Stimulated activated naive CD8-positive, alpha-beta T cell treated with anti-CD3 and anti-CD28 coated beads, Interleukin-15, Interleukin-2, amounts not matched to agents 100 ng/mL and 50 ng/mL, for 24 hours (primary cell): ENCODE measurements around the gene HEG1.
A peak's percentile ranks its signal among the peaks of the same experiment; 100 is the strongest.

Experiments
- H3K27ac Mint-ChIP-seq: one replicate; pipeline ENCODE4 v1.8.0; 2021; ENCODE audit warnings: mild to moderate bottlenecking, mixed read lengths
- H3K27me3 Mint-ChIP-seq: one replicate; pipeline ENCODE4 v1.8.0; 2021; ENCODE audit warnings: mixed read lengths
- H3K36me3 Mint-ChIP-seq: one replicate; pipeline ENCODE4 v1.8.0; 2021; ENCODE audit warnings: low read depth, mixed read lengths
- H3K4me1 Mint-ChIP-seq: one replicate; pipeline ENCODE4 v1.8.0; 2021; ENCODE audit warnings: low read depth, mixed read lengths
- H3K4me3 Mint-ChIP-seq: one replicate; pipeline ENCODE4 v1.8.0; 2021; ENCODE audit warnings: mild to moderate bottlenecking, mixed read lengths
- H3K9me3 Mint-ChIP-seq: one replicate; pipeline ENCODE4 v1.8.0; 2021; ENCODE audit warnings: mixed read lengths

The HEG1 gene

DNA sequence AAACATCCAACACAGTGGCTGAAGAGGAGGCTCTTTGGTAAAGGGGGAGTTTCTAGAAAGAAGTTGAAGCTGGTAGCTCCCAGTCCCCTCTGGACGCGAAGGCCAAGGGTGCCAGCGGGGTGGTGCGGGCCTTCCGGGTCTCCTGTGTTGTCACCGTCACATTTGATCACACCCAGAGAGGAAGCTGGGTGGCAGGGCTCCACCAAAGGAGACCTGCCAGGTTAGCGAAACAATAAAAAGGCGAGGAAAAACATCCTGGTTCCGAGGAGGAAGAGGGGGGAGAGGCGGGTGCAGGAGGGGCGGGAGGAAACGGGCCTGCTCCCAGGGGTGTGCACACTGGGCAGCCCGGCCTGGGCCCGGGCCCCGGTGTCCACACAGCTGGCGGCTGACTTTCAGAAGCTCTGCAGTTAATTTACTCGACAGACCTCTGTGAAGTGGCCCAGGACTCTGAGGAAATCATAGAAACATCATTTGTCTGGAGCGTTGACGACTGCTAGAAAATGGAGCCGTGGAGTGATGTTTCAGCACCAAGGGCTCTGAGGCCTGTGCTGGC is 12.1 kb downstream of the HEG1 start:
- H3K36me3 Mint-ChIP-seq, result peaks cover 9% of the 10 kb centered on the region
- H3K9me3 Mint-ChIP-seq, result no peaks in the 10 kb centered on the region
- H3K27ac Mint-ChIP-seq, result no peak overlapping the region
- H3K4me1 Mint-ChIP-seq, result peaks cover 11% of the 10 kb centered on the region
- H3K27me3 Mint-ChIP-seq, result no peaks in the 10 kb centered on the region
- no peak overlapping the region for H3K4me3 Mint-ChIP-seq

DNA sequence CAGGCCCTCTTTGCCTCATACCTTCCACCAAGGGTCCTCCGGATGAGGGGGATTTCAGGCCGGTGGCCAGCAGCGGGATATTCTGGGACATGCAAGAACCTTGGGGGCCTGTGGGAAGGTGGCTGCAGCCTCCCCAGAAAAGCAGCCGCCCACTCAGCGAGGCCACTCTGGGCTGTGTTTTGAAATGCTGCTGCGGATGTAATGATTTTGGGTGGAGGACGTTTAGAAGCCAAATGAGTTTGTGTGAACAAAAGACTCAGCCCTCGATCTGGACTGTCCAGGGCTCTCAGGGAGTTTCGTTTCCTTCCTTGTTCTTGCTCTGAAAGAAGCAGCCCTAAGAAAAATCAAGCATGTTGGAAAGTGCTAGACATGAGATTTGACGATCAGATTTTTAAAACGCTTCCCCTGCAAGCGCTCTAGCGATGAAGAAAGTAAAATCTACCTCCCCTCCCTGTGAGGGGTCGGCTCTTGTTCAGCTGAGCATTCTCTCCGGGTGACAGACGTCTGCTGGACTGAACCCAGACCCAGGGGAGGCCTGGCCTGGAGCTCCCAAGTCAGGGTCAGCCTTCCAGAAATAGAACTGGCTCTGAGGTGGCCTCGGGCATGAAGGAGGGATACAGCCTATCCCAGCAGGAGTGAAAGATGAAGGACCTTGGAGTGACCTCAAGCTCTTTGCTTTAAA is 12.9 kb downstream of the HEG1 start:
- Mint-ChIP-seq H3K27me3 (no peaks in the 10 kb centered on the region), H3K9me3 (no peaks in the 10 kb centered on the region), H3K4me1 (peaks cover 13% of the 10 kb centered on the region), H3K27ac (no peak overlapping the region), H3K4me3 (no peak overlapping the region), H3K36me3 (peaks cover 10% of the 10 kb centered on the region)

GRCh38 chr3:125039131-125040100 is 16.4 kb downstream of the HEG1 start:
- Mint-ChIP-seq H3K27ac (peak overlapping the region; percentile 4), H3K9me3 (peaks cover 13% of the 10 kb centered on the region), H3K36me3 (peaks cover 36% of the 10 kb centered on the region), H3K4me1 (peaks cover 35% of the 10 kb centered on the region), H3K27me3 (no peaks in the 10 kb centered on the region), H3K4me3 (no peak overlapping the region)

DNA sequence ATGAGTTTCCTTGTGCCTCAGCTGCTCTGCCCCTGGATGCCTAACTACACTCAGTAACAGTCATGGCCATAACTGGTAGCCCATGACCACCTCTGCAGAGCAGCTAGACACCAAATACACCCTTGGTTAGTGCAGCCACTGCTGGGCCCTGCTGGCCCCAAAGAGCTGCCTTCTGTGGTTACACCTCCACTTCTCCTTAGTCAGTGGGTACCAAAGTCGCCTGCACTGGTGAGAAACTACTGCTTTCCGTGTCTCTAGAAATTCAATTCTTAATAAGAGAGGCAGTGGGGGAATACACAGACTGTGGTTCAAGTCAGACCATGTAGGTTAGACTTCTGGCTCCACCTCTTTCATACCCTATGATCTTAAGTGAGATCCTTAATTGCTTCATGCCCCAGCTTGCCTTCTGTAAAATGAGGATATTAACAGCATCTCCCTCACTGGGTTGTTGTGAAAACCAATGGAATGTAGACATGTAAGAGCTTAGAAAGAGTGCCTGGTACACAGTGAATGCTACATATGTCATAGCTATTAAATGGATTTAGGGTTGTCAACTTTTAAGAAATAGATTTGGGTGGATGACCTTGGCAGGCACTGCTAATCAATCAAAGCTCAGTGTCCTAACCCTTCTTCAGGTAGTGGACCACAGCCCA is 18.2 kb downstream of the HEG1 start:
- no peak overlapping the region for H3K4me3 Mint-ChIP-seq
- peaks cover 13% of the 10 kb centered on the region for H3K9me3 Mint-ChIP-seq
- H3K4me1 Mint-ChIP-seq, result peaks cover 39% of the 10 kb centered on the region
- no peaks in the 10 kb centered on the region for H3K27me3 Mint-ChIP-seq
- H3K27ac Mint-ChIP-seq, result no peak overlapping the region
- peaks cover 39% of the 10 kb centered on the region for H3K36me3 Mint-ChIP-seq

DNA sequence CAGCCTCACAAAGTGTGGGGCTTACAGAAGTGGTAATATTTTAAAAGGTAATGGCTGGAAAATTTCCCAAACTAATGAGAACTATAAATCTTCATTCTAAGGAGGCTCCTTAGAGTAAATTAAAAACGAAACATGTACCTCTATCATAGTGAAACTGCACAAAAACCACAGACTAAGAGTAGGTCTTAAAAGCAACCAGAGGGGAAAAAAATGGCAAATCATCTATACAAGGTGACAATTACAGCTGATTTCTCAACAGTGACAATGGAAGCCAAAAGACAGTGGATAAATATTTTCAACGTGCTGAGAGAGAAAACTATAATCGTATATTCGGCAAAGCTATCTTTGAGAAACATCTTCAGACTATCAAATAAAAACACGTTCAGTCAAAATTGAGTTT is 20.6 kb downstream of the HEG1 start:
- Mint-ChIP-seq H3K4me1 (peaks cover 41% of the 10 kb centered on the region), H3K27me3 (no peaks in the 10 kb centered on the region), H3K36me3 (peaks cover 35% of the 10 kb centered on the region), H3K27ac (peak overlapping the region; percentile 22), H3K9me3 (peaks cover 13% of the 10 kb centered on the region), H3K4me3 (peak overlapping the region; percentile 42)

DNA sequence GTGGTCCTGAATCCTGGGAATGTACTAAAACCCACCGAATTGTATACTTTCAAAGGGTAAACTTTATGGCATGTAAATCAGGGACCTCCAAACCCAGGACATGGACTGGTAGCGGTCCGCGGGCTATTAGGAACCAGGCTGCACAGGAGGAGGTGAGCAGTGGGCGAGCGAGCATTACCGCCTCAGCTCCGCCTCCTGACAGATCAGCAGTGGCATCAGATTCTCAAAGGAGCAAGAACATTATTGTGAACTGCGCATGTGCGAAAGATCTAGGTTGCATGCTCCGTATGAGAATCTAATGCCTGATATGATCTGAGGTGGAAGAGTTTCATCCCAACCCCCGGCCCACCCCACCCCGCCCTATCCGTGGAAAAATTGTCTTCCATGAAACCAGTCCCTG is 22.2 kb downstream of the HEG1 start:
- peaks cover 32% of the 10 kb centered on the region for H3K36me3 Mint-ChIP-seq
- H3K4me1 Mint-ChIP-seq, result peaks cover 38% of the 10 kb centered on the region
- H3K27me3 Mint-ChIP-seq, result no peaks in the 10 kb centered on the region
- H3K27ac Mint-ChIP-seq, result no peak overlapping the region
- H3K9me3 Mint-ChIP-seq, result peaks cover 13% of the 10 kb centered on the region
- H3K4me3 Mint-ChIP-seq, result no peak overlapping the region

DNA sequence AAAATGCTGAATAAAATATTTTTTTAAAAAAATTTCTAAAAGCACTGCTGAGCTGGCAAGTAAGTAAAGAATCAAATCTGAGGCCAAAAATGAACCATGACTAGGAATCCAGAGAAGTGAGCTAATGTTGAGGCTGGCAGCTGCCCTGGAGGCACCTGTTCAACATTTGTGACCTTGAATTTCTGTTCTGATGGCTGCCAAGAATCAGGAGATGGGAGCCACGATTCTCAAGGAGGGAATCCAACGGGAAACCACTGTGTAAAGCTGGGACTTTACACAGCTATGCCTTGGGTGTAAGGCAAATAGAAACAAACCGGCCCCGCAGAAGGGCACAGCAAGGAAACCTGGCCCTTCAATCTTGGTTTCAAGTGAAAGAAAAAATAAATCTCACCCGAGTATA is 22.7 kb downstream of the HEG1 start:
- H3K36me3 Mint-ChIP-seq, result peaks cover 37% of the 10 kb centered on the region
- no peak overlapping the region for H3K4me3 Mint-ChIP-seq
- no peak overlapping the region for H3K27ac Mint-ChIP-seq
- no peaks in the 10 kb centered on the region for H3K27me3 Mint-ChIP-seq
- peaks cover 13% of the 10 kb centered on the region for H3K9me3 Mint-ChIP-seq
- H3K4me1 Mint-ChIP-seq, result peaks cover 34% of the 10 kb centered on the region

GRCh38 chr3:125032683-125033082 is 23.1 kb downstream of the HEG1 start:
- Mint-ChIP-seq H3K36me3 (peaks cover 38% of the 10 kb centered on the region), H3K4me3 (no peak overlapping the region), H3K4me1 (peaks cover 30% of the 10 kb centered on the region), H3K9me3 (peaks cover 13% of the 10 kb centered on the region), H3K27ac (no peak overlapping the region), H3K27me3 (no peaks in the 10 kb centered on the region)

DNA sequence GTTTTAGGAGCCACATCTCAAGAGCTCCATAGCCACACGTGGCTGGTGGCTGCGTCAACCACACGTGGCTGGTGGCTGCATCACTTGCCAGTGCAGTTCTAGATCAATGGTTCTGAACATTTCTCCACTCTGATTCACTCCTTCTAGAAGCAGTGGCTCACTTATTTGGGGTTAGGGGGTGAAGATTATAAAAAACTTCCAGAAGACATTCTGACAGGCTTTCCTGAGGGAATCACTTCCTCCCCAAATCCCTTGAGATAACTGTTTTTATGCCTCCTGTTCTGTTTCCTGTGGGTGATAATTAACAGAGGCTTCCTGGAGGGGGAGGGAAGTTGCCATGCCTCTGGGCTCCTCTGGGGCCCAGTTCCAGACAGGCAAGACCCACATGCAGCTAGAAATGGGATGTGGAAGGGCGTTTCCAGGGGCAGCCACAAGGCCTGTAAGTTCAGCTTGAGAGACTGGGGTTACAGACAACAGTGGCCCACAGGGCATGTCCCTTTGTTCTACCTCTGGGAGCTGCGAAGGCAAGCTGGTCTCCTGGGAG is 23.6 kb downstream of the HEG1 start:
- H3K4me1 Mint-ChIP-seq, result peaks cover 25% of the 10 kb centered on the region
- peaks cover 42% of the 10 kb centered on the region for H3K36me3 Mint-ChIP-seq
- H3K27ac Mint-ChIP-seq, result no peak overlapping the region
- H3K27me3 Mint-ChIP-seq, result no peaks in the 10 kb centered on the region
- peaks cover 13% of the 10 kb centered on the region for H3K9me3 Mint-ChIP-seq
- no peak overlapping the region for H3K4me3 Mint-ChIP-seq

GRCh38 chr3:125031544-125031943 is 24.3 kb downstream of the HEG1 start:
- Mint-ChIP-seq H3K4me1 (peaks cover 24% of the 10 kb centered on the region), H3K9me3 (peaks cover 11% of the 10 kb centered on the region), H3K27ac (no peak overlapping the region), H3K27me3 (no peaks in the 10 kb centered on the region), H3K36me3 (peaks cover 45% of the 10 kb centered on the region), H3K4me3 (no peak overlapping the region)

DNA sequence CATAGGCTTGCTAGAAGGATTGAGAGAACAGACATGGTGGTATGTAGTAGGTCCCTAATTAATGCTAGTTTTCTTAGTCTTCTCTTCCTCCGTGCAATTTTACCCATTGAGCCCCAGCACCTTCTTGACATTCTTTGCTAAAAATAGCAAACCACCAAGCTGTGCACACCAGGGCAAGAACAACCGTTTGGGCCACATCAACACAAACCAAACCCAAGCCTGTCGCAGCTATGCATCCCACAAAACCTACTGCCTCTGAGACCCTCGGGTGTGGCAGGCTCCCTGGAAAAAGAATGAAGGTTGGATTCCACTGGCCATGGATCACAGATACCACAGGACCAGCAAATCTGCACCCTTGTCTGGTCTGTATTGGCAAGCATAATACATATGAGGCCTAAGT is 27.1 kb downstream of the HEG1 start:
- H3K4me3 Mint-ChIP-seq, result no peak overlapping the region
- H3K27ac Mint-ChIP-seq, result no peak overlapping the region
- peaks cover 18% of the 10 kb centered on the region for H3K4me1 Mint-ChIP-seq
- no peaks in the 10 kb centered on the region for H3K9me3 Mint-ChIP-seq
- H3K27me3 Mint-ChIP-seq, result no peaks in the 10 kb centered on the region
- H3K36me3 Mint-ChIP-seq, result peaks cover 51% of the 10 kb centered on the region

DNA sequence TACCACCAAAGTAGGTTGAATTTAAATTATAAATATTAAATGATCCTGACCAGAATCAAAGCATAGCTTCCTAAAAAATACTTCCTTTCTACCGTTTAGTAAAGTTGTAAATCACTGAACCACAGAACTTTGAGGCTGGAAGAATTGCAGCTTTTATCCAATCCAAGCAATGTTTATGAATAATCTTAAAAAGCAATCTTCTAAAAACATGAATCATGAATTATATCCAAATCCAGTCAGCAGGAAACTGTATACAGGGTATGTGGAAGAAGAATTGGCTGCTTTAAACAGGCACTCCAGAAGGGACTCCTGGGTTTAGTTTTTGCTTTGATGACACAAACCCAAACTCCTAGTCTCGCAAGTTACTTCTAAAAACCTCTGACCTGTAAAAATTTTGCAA is 30.2 kb downstream of the HEG1 start:
- Mint-ChIP-seq H3K4me3 (no peak overlapping the region), H3K9me3 (no peaks in the 10 kb centered on the region), H3K27me3 (no peaks in the 10 kb centered on the region), H3K4me1 (peaks cover 26% of the 10 kb centered on the region), H3K36me3 (peaks cover 55% of the 10 kb centered on the region), H3K27ac (no peak overlapping the region)

- Mint-ChIP-seq H3K9me3 (no peaks in the 10 kb centered on the region), H3K4me1 (peaks cover 26% of the 10 kb centered on the region), H3K36me3 (peaks cover 58% of the 10 kb centered on the region), H3K4me3 (no peak overlapping the region), H3K27me3 (no peaks in the 10 kb centered on the region), H3K27ac (no peak overlapping the region)
Measured at GRCh38 chr3:125024817-125025216, 31.0 kb downstream of the HEG1 start.

- H3K4me1 Mint-ChIP-seq, result peaks cover 31% of the 10 kb centered on the region
- peaks cover 63% of the 10 kb centered on the region for H3K36me3 Mint-ChIP-seq
- H3K27me3 Mint-ChIP-seq, result no peaks in the 10 kb centered on the region
- H3K27ac Mint-ChIP-seq, result no peak overlapping the region
- no peaks in the 10 kb centered on the region for H3K9me3 Mint-ChIP-seq
- H3K4me3 Mint-ChIP-seq, result no peak overlapping the region
Measured at GRCh38 chr3:125023833-125024555, 31.8 kb downstream of the HEG1 start.
